DLD1 (cell line): Measurements from ENCODE around the gene TRIM46.
"Not testable (repeated sequence)": the region's sequence is repeated elsewhere in the genome, so short reads cannot be mapped to it uniquely, and the experiment has no call there.

Experiments used
- in situ Hi-C: cut with HindIII; loops from 2 replicates; pipeline ENCODE4 v1.10.0; 2017; ENCODE audit warnings: low sequenced_read_pairs

TRIM46 gene

DNA sequence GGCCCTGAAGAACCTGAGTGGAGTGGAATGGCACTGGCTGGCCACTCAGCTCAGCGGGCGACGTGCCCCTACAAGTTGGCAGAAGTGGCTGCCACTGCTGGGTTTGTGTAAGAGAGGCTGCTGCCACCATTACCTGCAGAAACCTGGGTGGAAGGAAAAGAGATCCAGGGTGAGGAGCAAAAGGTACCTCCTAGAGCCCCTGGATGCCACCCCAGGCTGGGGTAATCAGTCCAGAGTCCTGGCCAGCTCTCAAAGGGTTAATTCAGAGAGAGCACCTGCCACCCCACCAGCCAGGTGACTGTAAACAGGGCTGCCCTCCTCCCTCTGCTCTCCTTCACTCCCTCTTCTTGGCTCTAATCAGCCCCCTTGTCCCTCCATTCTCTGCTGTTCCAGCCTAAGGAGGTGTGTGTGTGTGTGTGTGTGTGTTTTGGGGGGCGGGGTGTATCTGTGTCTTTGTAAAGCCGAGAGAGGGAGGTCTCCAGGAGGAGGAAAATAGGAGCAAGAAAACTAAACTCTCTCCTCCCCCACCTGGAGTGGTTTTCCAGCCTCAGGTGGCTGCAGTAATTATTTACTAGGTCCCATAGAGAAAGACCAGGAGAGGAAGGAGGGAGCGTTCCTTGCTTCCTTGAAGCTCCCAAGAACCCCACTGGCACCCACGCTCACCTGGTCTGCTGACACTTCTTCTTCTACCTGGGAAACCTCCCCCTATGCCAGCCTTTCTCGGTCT, 12.6 kb downstream of the TRIM46 start:
- in situ Hi-C loops = no loop called here

DNA sequence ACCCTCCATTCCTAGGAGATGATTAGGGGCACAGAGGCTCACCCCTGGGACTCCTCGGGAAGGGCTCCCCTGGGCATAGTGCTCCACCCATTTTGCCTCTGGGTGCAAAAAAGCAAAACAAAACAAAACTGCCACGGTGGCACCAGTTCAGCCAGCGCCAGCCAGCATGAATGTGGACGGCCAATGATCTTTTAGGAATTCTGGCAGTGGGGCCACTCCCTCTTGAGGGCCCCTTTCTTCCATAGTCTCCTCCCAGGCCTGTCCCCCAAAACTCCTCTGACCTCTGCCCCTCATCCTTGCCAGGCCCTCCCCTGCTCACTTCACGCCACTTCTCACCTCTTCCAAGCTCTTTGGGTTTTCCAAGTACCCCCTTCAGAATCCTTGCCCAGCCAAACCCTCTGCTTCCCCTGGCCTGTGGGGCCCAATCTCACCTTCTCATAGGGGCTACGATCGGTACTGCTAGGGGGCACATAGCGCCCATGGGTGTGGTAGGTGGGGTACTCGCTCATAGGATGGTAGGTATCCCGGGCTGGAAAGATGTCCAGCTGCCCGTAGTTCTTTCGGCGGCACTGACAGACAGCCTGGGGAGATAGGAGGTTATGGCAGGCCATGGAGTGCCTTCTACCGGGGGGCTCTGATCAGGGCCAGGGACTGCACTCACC, 13.3 kb downstream of the TRIM46 start:
- in situ Hi-C loops = no loop called here

DNA sequence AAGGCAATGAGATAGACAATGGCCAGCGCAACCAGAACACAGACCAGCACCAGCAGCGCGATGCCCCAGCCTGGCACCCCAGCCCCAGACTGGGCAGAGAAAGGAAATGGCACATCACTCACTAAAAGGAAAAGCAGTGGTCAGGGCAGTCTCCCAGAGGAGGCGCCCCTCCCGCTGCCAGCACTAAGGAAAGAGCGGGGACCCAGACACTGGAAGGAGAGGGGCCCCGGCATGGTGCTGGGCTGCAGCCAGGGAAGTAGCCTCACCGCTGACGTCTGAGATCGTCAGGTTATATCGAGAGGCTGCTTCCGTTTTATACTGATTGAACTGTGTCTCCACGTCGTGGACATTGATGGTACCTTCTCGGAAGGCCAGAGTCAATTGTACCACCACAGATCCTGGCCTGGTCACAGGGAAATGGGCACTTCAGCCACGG, 13.8 kb downstream of the TRIM46 start:
- in situ Hi-C loops = no loop called here

DNA sequence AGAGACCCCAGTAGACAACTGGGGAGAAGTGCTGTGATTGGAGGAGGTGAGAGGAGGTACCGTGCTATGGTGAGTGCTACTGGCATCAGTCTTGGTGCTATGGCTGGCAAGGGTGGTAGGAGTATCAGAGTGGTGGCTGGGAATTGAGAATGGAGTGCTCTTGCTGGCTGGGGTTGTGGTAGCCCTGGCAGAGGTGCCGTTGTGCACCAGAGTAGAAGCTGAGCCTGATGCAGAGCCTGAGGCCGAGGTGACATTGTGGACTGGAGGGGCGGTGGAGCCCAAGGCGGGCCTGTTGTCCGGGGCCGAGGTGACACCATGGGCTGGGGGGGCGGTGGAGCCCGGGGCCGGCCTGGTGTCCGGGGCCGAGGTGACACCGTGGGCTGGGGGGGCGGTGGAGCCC, 14.6 kb downstream of the TRIM46 start:
- in situ Hi-C loops = no loop called here

DNA sequence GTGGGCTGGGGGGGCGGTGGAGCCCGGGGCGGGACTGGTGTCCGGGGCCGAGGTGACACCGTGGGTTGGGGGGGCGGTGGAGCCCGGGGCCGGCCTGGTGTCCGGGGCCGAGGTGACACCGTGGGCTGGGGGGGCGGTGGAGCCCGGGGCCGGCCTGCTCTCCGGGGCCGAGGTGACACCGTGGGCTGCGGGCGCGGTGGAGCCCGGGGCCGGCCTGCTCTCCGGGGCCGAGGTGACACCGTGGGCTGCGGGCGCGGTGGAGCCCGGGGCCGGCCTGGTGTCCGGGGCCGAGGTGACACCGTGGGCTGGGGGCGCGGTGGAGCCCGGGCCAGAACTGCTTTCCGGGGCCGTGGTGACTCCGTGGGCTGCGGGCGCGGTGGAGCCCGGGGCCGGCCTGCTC, 16.3 kb downstream of the TRIM46 start:
- in situ Hi-C loops = not testable (repeated sequence)

DNA sequence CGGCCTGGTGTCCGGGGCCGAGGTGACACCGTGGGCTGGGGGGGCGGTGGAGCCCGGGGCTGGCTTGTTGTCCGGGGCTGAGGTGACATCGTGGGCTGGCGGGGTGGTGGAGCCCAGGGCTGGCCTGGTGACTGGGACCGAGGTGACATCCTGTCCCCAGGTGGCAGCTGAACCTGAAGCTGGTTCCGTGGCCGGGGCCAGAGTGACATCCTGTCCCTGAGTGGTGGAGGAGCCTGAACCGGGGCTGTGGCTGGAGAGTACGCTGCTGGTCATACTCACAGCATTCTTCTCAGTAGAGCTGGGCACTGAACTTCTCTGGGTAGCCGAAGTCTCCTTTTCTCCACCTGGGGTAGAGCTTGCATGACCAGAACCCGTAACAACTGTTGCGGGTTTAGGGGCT, 18.3 kb downstream of the TRIM46 start:
- in situ Hi-C loops = no loop called here

DNA sequence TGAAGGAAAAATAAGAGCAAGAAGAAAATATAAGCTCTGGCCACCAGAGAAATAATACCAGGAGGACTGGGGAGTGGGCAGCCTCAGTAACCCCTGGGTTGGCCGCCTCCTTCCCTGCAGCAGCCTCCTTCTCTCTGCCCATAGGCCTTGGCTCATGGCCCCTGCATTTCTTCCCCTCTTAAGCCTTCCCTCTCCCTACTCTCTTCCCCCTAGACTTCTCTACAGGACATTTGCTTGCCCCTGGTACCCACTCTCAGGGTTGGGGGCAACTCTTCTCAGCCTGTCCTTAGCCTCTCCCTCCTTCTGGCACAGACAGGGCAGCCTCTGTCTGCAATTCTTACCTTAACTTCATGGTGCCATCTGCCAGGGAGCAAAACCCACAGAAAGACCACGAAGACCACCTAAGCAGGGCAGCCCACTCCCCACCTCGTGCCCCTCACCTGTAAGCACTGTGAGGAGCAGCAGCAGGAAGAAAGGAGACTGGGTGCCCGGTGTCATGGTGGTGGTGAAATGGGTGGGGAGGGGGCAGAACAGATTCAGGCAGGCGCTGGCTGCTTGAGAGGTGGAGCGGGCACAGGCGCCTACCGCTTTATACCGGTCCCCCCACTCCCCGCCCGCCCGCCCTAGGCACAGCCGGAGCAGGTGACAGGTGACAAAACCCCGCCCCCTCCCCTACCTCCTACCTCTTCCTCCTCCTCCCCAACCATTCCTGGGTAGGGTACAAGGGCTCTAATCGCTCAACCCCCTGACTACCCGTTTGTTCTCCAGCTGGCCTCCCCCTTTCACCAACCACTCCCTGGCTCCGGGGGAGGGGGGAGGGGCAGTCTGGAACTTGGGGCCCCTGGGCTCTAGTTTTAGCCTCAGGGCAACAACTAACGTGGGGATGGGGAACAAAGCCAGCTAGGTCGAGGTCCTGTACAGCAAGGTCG, 19.0 kb downstream of the TRIM46 start:
- in situ Hi-C loops = no loop called here

DNA sequence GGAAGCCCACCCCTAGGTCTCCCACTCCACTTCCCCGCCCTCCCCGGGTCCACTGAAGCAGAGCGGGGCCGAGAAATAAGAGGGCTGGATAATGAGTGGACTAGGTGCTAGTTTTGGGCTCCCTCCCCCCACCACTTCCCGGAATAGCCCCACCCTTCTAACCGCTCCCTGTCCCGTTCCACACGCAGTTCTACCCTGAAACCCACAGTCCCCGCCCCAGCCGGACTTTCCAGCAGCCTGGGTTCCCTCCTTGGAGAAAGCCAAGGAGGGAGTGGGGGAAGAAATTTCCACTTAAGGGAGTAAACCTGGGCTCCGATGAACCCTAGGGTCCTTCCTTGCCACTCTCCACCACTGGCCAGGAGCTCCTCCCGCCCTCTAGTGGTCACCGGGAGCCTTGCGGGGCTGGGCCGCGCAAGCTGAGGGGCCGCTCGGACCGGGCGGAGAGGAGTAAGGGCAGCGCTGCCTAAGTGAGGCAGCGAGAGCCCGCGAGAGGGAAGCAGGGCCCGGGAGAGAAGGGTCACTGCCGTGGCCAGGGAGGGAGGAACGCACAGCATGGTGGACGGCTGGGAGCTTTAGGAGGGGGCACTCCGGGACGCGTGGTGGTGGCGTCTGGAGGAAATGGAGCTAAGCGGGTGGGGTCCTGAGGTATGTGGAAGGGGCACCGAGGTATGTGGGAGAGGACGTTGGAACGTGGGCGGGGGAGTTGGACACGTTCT, 19.8 kb downstream of the TRIM46 start:
- in situ Hi-C loops = no loop called here

DNA sequence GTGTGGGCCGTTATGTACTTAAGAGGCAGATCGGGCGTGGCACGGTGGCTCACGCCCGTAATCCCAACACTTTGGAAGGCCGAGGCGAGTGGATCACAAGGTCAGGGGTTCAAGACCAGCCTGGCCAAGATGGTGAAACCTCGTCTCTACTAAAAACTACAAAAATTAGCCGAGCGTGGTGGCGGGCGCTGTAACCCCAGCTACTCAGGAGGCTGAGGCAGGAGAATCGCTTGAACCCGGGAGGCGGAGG, 20.3 kb downstream of the TRIM46 start:
- in situ Hi-C loops = not testable (repeated sequence)

DNA sequence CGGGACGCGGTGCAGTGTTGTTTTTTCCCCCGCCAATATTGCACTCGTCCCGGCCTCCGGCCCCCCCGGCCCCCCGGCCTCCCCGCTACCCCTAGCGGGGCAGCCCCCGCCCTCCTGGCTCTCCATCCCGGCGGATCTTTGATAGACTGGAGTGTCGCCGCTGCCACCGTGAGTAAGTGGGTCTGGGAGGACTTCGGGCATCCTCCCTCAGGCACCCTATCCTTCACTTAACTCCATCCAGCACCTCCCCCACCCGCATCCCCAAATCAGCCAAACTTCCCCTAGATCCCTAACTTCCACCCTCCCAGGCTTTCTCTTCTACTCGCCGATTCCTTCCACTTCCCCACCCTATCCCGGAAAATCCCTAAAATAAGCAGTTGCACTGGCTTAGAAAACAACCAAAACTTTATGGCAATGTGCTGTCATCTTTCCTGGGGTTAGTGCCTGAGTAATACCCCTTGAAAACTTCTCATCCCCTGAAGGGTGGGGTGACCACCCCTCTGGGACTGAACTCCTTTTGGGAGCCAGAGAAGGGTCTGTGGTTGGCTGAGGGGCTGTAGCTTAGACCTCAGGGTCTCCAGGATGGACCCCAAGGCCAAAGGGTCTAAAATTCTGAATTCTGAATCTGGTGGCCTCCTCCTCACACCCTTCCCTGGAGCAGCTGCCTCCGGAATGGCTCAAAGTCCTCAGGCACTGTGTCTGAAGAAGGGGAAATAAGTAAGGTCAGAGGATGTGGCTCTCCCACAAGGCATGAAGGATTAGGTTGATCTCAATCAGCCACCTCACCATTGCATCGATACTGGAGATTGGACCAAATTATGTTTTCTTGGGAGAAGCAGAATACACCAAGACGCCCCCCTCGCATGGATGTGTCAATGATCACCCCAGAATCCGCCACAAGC, 21.8 kb downstream of the TRIM46 start:
- in situ Hi-C loops = no loop called here

DNA sequence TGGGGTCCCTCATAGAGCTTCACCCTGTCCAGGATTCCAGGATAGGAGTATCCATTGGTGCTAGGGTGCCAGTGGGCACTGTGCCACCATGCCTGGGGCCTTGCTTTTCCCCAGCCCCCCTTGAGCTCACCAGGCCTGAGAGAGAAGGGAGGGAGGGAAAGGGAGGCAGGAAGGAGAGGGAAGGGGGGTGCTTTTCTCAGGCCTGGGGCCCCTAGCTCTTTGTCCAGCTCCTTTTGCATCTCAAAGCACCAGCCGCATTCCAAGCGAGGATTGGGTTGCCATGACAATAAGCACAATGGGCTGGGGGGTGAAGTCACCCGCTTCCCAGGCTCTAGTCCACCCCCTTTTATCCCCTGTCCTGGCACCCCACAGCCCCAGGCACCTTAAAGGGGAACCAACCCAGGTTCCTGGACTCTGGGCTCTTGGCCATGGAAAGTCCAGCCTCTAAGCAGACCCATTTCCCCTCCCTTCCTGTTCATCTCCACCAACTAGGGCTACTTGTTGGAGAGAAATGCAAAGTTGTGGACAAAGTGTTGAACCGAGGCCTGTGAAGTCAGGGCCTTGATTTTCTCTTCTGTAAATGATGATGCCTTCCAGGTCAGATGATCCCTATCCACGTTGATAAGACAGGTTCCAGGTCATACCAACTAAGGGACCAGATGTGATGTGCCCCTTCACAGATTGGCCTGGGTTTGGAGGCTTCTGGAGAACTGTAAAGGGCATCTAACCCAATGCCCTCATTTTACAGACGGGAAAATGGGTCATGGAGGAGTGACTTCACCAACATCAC, 22.6 kb downstream of the TRIM46 start:
- in situ Hi-C loops = no loop called here

DNA sequence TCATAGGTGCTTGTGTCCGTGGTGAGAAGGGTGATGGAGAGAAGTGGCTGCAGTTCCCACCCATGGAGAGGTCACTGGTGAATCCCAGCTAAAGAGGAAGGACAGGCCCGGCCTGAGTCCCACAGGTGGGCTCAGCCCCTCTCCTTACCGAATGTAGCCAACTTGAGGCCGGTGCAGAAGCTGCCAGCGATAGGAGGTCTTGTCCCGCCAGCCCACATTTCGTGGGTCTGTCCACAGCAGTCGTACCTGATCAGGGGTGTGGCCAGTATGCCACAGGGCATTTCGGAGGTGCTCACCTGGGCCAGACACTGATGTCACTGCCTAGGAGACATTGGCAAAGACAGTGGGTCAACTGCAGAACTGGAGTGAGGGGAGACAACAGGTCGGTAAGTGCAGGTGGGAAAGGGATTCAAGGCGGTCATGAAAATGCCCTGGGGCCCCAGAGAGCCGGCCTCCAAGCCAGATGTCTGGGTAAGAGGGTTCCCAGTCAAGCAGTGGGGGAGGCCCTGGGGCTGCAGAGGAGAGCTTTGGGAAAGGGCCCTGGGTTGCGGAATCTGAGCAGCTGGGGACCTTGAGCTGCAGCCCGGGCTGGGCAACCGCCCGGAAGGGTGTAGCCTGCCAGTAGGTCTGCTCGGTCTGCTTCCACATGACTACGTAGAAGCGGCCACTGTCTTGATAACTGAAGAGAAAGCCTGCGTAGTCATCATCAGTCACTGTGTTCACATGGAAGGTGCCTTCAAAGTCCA, 23.4 kb downstream of the TRIM46 start:
- in situ Hi-C loops = no loop called here

DNA sequence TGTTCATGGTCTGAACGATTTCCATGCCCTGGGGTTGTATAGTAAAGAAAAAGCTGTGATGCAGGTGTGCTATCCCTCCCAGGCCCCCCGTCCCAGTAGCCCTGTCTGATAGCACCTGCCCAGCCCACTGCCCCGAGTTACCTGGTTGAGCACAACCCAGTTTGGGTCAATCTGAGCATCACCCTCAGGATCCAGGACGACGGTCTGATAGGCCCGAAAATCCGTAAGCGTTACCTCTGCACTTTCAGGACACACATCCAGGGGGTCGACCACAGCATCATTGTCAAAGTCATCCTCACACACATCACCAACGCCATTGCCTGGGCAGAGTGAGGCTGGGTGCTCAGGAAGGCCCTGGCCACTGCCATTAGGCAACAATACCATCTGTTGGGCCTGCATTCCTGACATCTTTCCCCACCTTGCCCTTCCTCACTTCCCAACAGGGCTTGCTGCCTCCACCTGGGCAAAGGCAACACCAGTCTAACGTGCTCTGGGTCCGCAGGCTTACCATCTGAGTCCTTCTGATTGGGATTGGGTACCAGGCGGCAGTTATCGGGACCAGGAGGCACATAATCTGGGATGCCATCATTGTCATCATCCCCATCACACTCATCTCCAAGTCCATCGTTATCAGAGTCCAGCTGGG, 24.4 kb downstream of the TRIM46 start:
- in situ Hi-C loops = no loop called here

DNA sequence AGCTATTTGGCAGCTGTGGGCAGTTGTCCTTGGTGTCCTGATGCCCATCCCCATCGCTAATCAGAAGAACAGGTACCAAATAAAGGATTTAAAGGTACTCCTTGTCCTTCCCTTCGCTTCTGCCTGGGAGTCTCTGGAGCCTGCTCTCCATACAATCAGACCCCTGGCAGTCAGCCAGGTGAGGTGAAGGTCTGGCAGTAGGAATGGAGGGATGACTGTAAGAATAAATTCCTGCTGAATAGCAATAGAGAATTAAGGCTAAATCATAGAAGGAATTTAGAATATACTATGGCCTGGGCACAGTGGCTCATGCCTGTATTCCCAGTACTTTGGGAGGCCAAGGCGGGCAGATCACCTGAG, 24.9 kb downstream of the TRIM46 start:
- in situ Hi-C loops = no loop called here

DNA sequence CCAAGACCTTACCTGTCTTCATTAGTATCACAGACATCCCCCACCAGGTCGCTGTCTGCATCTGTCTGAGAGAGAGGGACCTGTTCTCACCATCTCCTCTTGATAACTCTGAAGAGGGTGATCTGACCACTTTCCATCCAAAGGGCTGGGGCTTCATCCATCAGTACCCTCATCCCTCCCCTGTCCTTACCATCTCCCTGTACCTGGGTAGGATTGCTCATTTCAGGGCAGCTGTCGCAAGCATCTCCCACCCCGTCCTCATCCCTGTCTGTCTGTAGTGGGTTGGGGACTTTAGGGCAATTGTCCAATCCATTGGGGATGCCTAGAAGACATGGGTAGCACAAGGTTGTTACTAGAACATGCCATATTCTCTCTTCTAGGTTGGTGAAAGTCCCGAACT, 26.1 kb downstream of the TRIM46 start:
- in situ Hi-C loops = no loop called here

DNA sequence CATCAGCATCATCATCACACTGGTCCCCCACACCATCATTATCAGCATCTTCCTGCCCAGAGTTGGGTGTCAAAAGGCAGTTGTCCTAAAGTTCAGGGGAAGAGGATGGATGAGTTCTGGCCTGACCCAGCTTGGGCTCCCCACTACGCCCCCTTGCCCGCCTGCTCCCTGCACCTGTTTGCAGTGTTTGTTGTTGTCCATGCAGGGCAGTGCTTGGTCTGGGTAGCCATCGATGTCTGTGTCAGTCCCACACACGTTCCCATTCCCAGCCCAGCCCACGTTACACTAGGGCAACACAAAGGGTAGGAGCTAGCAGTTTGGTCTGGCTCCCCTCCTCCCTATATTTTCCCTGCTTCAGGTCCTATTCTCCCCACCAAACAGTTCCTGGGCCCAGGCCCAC, 27.3 kb downstream of the TRIM46 start:
- in situ Hi-C loops = no loop called here

DNA sequence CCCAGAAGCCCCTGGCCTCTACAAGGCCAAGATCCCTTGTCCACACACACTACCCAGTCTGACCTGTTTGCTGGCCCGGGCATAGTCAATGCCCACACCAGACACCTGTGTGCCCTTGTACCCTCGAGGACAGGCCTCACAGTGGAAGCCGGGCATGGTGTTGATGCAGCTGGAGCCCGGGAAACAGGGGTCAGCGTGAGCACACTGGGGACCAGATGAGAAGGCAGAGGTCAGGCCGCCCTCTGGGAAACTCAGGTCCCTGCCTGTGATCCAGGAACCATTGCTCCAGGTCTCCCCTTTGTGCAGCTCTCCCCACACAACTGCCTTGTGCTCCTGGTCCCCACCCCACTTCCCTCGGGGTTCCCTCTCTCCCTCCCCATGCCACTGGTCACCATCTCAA, 28.5 kb downstream of the TRIM46 start:
- in situ Hi-C loops = no loop called here

DNA sequence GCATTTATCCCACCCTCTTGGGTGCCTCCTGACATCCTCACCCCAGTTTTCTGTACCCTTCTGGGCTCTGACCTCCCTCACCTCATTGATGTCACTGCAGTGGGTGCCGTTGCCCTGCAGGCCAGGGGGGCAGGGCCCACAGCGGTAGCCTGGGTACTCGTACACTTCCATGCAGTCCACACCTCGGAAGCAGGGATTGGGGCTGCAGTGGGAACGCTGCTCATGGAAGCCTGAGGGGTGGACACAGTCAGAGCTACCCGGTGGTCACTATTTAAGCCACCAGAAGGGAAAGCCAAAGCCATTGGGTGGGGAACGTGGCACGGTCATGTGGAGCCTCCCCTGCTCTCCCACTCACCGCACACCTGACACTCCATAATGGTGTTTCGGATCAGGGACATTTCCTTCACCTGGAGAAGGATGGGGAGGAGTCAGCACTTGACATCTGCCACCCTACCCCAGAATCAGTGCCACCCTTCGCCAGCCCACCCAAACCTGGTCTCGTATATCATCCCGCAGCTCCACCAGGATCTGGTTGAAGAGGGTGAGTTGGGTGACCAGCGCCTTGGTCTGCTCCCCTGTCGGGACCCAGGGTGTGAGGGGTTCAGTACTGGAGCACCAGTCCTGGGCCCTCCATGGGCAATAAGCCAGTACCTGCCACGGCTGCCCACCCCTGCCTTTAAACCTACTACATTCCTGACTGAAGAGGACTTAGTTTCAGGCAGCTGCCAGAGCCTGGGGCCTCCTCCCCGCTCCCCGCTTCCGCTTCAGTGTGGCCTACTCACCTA, 29.3 kb downstream of the TRIM46 start:
- in situ Hi-C loops = no loop called here
